Endothelial cell of umbilical vein (primary cell): ENCODE results near the gene SYNGR3. TPM values are rescaled to one million over a fixed set of nuclear protein-coding genes. Genes with fewer than 3 reads are reported as not detected.

Experiments
- BruUV-seq: library from RNA; stranded (reverse); fragments of 400-500 nt; replicated peaks from 2 replicates; lab custom pipeline; 2021; lab: Mats Ljungman, UMichigan
- CTCF ChIA-PET: fragments of 300-600, 350-600 bp; sonication (Branson Sonifier 250); formaldehyde crosslinking; loops from one replicate; lab custom pipeline; 2021; ENCODE audit warnings: antibody characterized with exemption, inconsistent platforms; lab: Charles Lee
- POLR2A ChIA-PET: fragments of 300-600, 350-600 bp; sonication (Branson Sonifier 250); formaldehyde crosslinking; loops from one replicate; lab custom pipeline; 2021; ENCODE audit warnings: antibody characterized with exemption, inconsistent platforms; lab: Charles Lee
- DNase-seq: peaks from one replicate; pipeline ENCODE4 v3.0.0-alpha.2; 2011; ENCODE audit warnings: low read depth, low spot score
- FAIRE-seq: peaks from 2 replicates; lab custom pipeline; 2011; peaks lifted over from hg19 to GRCh38; lab: Jason Lieb, UNC
- H2AFZ ChIP-seq: 2 replicates; pipeline ENCODE4 v1.6.0; 2012; ENCODE audit warnings: low read depth, low read length, control low read depth, inconsistent platforms
- H3K27ac ChIP-seq: 2 replicates; pipeline ENCODE4 v1.5.1; 2011; ENCODE audit warnings: low read depth, mild to moderate bottlenecking, control low read depth, low read length, moderate library complexity; ENCODE audit not compliant: insufficient read depth
- H3K27me3 ChIP-seq, 2 experiments: 2 replicates each; pipeline versions ENCODE4 v1.6.0 to v1.6.1; 2011; ENCODE audit warnings: low read length in 2 of 2, mixed read lengths in 1 of 2; ENCODE audit not compliant: control insufficient read depth in 2 of 2, insufficient read depth in 2 of 2
- H3K36me3 ChIP-seq, 2 experiments: 2 replicates in 1 of 2; 3 replicates in 1 of 2; pipeline ENCODE4 v1.5.1; 2011; ENCODE audit warnings: low read length in 2 of 2, mild to moderate bottlenecking in 1 of 2, moderate library complexity in 1 of 2; ENCODE audit not compliant: control insufficient read depth in 2 of 2, insufficient read depth in 2 of 2; ENCODE audit errors: extremely low read depth in 1 of 2
- H3K4me1 ChIP-seq: 3 replicates; pipeline ENCODE4 v1.5.1; 2011; ENCODE audit warnings: mild to moderate bottlenecking, low read length; ENCODE audit not compliant: control insufficient read depth, insufficient read depth; ENCODE audit errors: extremely low read depth
- H3K4me2 ChIP-seq: 2 replicates; pipeline ENCODE4 v1.6.1; 2011; ENCODE audit warnings: low read length, control low read depth, mixed read lengths; ENCODE audit not compliant: insufficient read depth
- H3K4me3 ChIP-seq, 3 experiments: fragments of 200-600 bp in 1 of 3; sonication (generic), shearing (Covaris generic) in 1 of 3; replicated peaks in 1 of 3; 2 replicates each; pipeline ENCODE4 v1.5.1; 2011 to 2016; ENCODE audit warnings: control low read depth in 3 of 3, low read length in 3 of 3, mild to moderate bottlenecking in 2 of 3, inconsistent platforms in 1 of 3, low read depth in 1 of 3, moderate library complexity in 1 of 3; ENCODE audit not compliant: insufficient read depth in 1 of 3
- H3K79me2 ChIP-seq: 2 replicates; pipeline ENCODE4 v1.6.0; 2012; ENCODE audit warnings: low read length, inconsistent platforms; ENCODE audit not compliant: control insufficient read depth, insufficient read depth
- H3K9ac ChIP-seq: replicated peaks from 2 replicates; pipeline ENCODE3; 2011; ENCODE audit warnings: low read length, control low read depth; ENCODE audit not compliant: insufficient read depth; ENCODE audit errors: extremely low read depth
- H3K9me1 ChIP-seq: replicated peaks from 3 replicates; pipeline ENCODE4 v1.6.0; 2011; ENCODE audit warnings: mild to moderate bottlenecking, low read length; ENCODE audit not compliant: control insufficient read depth, insufficient read depth; ENCODE audit errors: extremely low read depth
- H3K9me3 ChIP-seq: replicated peaks from 2 replicates; pipeline ENCODE4 v1.5.1; 2012; ENCODE audit warnings: low read length, inconsistent platforms; ENCODE audit not compliant: control insufficient read depth, insufficient read depth
- H4K20me1 ChIP-seq: replicated peaks from 2 replicates; pipeline ENCODE3; 2011; ENCODE audit warnings: mild to moderate bottlenecking, low read length; ENCODE audit not compliant: control insufficient read depth, insufficient read depth; ENCODE audit errors: extremely low read depth
- CTCF ChIP-seq, 2 donors: IDR thresholded peaks; 1 replicate in 1 of 2; 2 replicates in 1 of 2; pipeline ENCODE4 v1.5.1; 2011; ENCODE audit warnings: low read length in 2 of 2, mild to moderate bottlenecking in 2 of 2, moderate library complexity in 2 of 2, control low read depth in 1 of 2, inconsistent platforms in 1 of 2, low read depth in 1 of 2; ENCODE audit not compliant: insufficient read depth in 1 of 2; ENCODE audit errors: extremely low read depth in 1 of 2
- EZH2 ChIP-seq: IDR thresholded peaks from 2 replicates; pipeline ENCODE4 v1.6.1; 2012; ENCODE audit warnings: borderline replicate concordance, low read depth, mild to moderate bottlenecking, moderate library complexity, low read length, inconsistent platforms; ENCODE audit not compliant: severe bottlenecking
- FOS ChIP-seq: IDR thresholded peaks from 2 replicates; pipeline ENCODE4 v1.6.1; 2011; ENCODE audit warnings: mild to moderate bottlenecking, low read length, moderate library complexity, borderline replicate concordance; ENCODE audit not compliant: insufficient read depth
- GATA2 ChIP-seq: IDR thresholded peaks from 2 replicates; pipeline ENCODE4 v1.7.0; 2011; ENCODE audit warnings: low read depth, mild to moderate bottlenecking, moderate library complexity, mixed read lengths, low read length; ENCODE audit not compliant: insufficient read length, insufficient read depth
- JUN ChIP-seq: IDR thresholded peaks from 2 replicates; pipeline ENCODE4 v1.6.1; 2011; ENCODE audit warnings: borderline replicate concordance, low read depth; ENCODE audit not compliant: insufficient read length, insufficient read depth
- MAX ChIP-seq: IDR thresholded peaks from 2 replicates; pipeline ENCODE4 v1.6.1; 2011; ENCODE audit not compliant: insufficient read depth, insufficient read length
- MYC ChIP-seq: IDR thresholded peaks from one replicate; pipeline ENCODE4 v1.6.1; 2011; ENCODE audit warnings: mild to moderate bottlenecking, low read depth, low read length
- POLR2A ChIP-seq: IDR thresholded peaks from 2 replicates; pipeline ENCODE4 v1.6.1; 2012; ENCODE audit warnings: low read depth, mild to moderate bottlenecking, control low read depth, low read length
- POLR2AphosphoS5 ChIP-seq: IDR thresholded peaks from 2 replicates; pipeline ENCODE4 v1.6.1; 2012; ENCODE audit warnings: low read depth, mild to moderate bottlenecking, control low read depth, low read length, moderate library complexity; ENCODE audit not compliant: insufficient read depth
- dilution Hi-C: fragments of 300-500 bp; cut with MboI; formaldehyde crosslinking; loops from one replicate; pipeline ENCODE4 v1.15.0; 2019; ENCODE audit warnings: low sequenced_read_pairs; ENCODE audit not compliant: extremely low pct_ligation_motif_present
- intact Hi-C: fragments of 100-400 bp; cut with micrococcal nuclease; formaldehyde crosslinking; loops from one replicate; pipeline ENCODE4 v1.10.0; 2022
- polyA plus RNA-seq, 4 experiments: library from polyadenylated mRNA; depleted of rRNA in 3 of 4; stranded (reverse) in 3 of 4; unstranded in 1 of 4; fragments of >200 nt; gene quantifications; 2 replicates each; pipeline versions ENCODE4 v1.2.1 to v1.2.3, GENCODE V29; 2011 to 2012; ENCODE audit warnings: missing spikeins in 1 of 4
- total RNA-seq: library from RNA; stranded (reverse); gene quantifications from 2 replicates; pipeline ENCODE4 v1.2.3, GENCODE V29; 2021

The SYNGR3 gene
- total and polyA plus RNA-seq, 2 donors (not counting 3 experiments of a cell fraction or from before 2014, with no cell fraction given), result 0.95 to 1.4 TPM

- BruUV-seq, result no TSS peak
- H3K9me3 ChIP-seq, result no peaks in the 10 kb centered on the region
- ChIA-PET POLR2A (interaction anchor here (1.9 kb wide), 1 partner anchor 150 kb away, joined by 21 read pairs; the partner anchor contains the start of gene TRAF7), CTCF (interaction anchor here (0.7 to 4.0 kb wide), 10 partner anchors 15 to 247 kb away, joined by 3 to 85 read pairs (median 8); partner anchors contain the start of genes ECI1, GFER and NPW)
- no peaks in the 10 kb centered on the region for H3K9me1 ChIP-seq
- no peak overlapping the region for H3K4me2 ChIP-seq
- no peak overlapping the region for H3K9ac ChIP-seq
- no peak overlapping the region for H2AFZ ChIP-seq
- intact Hi-C loops (loop anchor here (1.0 kb wide), 2 partner anchors 148 to 246 kb away; partner anchors contain the start of gene ECI1), dilution Hi-C loops (no loop called here)
- DNase-seq, result no peak
- H4K20me1 ChIP-seq, result no peaks in the 10 kb centered on the region
- no peak overlapping the region for H3K4me3 ChIP-seq
- no peaks in the 10 kb centered on the region for H3K27me3 ChIP-seq
- peaks cover 0 to 32% of the 10 kb centered on the region in 2 experiments for H3K36me3 ChIP-seq
- peaks cover 42% of the 10 kb centered on the region for H3K4me1 ChIP-seq
- TF ChIP-seq EZH2, result no peak
- no peak for TF ChIP-seq MAX
- TF ChIP-seq FOS, result no peak
- TF ChIP-seq CTCF (IDR thresholded peaks at IDR 0.05; ENCODE audit: extremely low read depth in 1 of 2, insufficient read depth in 1 of 2, low read depth in 1 of 2, low read length in 2 of 2), result no peak
- no peak for TF ChIP-seq GATA2
- no peak for TF ChIP-seq POLR2AphosphoS5
- no peak for TF ChIP-seq MYC
- TF ChIP-seq POLR2A, result no peak
- no peak for TF ChIP-seq JUN
- no peak overlapping the region for H3K27ac ChIP-seq
- peaks cover 69% of the 10 kb centered on the region for H3K79me2 ChIP-seq
- no peak for FAIRE-seq
Measured at GRCh38 chr16:2004795-2005517, 15.2 kb downstream of the SYNGR3 start.
